ENCODE data around the gene STAT1. TPM values are rescaled to one million over a fixed set of nuclear protein-coding genes. Genes with fewer than 3 reads are reported as not detected.

The STAT1 gene
- total and polyA plus RNA-seq, 9 of the 15 experiments (the other 6 are each of a cell fraction or from before 2014, with no cell fraction given) = 8.7 to 34.4 (median 26.8) TPM

DNA sequence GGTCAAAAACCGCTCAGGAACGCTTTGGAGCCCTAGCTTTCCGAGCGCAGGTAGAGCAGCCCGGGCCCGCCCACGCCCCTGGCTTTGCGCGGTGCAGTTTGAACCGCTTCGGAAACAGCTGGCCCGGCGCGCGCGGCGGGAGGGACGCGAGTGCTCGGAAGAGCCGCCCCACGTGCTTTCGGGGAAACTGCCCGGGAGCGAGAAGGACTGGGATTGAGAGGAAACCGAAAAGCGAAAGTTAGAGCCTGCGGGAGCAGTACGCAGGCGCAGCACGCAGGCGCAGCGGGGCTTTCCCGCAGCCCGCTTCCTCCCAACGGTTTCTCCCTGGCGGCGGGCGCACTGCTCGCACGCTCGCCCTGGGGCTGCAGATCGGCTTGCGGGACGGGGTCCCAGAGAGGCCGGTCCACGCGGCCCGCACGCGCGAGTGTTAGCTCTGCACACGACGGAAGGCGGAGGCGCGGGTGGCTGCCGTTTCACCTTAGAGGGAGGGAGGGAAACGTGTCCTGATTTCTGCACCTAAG, 6.3 kb upstream of the STAT1 start (continued):
- TF ChIP-seq L3MBTL2 (IDR thresholded peaks at IDR 0.05) = peak; percentile 93
- no peak; a peak in 1 of 4 replicates for TF ChIP-seq FOXA3 (CRISPR knock-in tag; conservative IDR thresholded peaks at IDR 0.05 in 1 of 2, IDR thresholded peaks at IDR 0.05 in 1 of 2)
- TF ChIP-seq EGR1 (conservative IDR thresholded peaks at IDR 0.05) = peak; percentile 98
- TF ChIP-seq, protein P1, sequence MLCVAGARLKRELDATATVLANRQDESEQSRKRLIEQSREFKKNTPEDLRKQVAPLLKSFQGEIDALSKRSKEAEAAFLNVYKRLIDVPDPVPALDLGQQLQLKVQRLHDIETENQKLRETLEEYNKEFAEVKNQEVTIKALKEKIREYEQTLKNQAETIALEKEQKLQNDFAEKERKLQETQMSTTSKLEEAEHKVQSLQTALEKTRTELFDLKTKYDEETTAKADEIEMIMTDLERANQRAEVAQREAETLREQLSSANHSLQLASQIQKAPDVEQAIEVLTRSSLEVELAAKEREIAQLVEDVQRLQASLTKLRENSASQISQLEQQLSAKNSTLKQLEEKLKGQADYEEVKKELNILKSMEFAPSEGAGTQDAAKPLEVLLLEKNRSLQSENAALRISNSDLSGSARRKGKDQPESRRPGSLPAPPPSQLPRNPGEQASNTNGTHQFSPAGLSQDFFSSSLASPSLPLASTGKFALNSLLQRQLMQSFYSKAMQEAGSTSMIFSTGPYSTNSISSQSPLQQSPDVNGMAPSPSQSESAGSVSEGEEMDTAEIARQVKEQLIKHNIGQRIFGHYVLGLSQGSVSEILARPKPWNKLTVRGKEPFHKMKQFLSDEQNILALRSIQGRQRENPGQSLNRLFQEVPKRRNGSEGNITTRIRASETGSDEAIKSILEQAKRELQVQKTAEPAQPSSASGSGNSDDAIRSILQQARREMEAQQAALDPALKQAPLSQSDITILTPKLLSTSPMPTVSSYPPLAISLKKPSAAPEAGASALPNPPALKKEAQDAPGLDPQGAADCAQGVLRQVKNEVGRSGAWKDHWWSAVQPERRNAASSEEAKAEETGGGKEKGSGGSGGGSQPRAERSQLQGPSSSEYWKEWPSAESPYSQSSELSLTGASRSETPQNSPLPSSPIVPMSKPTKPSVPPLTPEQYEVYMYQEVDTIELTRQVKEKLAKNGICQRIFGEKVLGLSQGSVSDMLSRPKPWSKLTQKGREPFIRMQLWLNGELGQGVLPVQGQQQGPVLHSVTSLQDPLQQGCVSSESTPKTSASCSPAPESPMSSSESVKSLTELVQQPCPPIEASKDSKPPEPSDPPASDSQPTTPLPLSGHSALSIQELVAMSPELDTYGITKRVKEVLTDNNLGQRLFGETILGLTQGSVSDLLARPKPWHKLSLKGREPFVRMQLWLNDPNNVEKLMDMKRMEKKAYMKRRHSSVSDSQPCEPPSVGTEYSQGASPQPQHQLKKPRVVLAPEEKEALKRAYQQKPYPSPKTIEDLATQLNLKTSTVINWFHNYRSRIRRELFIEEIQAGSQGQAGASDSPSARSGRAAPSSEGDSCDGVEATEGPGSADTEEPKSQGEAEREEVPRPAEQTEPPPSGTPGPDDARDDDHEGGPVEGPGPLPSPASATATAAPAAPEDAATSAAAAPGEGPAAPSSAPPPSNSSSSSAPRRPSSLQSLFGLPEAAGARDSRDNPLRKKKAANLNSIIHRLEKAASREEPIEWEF (CRISPR knock-in tag; IDR thresholded peaks at IDR 0.05) = 0 out of 2 replicates have a peak, but pooled peaks have one; percentile 50
- TF ChIP-seq, protein P2, sequence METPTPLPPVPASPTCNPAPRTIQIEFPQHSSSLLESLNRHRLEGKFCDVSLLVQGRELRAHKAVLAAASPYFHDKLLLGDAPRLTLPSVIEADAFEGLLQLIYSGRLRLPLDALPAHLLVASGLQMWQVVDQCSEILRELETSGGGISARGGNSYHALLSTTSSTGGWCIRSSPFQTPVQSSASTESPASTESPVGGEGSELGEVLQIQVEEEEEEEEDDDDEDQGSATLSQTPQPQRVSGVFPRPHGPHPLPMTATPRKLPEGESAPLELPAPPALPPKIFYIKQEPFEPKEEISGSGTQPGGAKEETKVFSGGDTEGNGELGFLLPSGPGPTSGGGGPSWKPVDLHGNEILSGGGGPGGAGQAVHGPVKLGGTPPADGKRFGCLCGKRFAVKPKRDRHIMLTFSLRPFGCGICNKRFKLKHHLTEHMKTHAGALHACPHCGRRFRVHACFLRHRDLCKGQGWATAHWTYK (CRISPR knock-in tag; IDR thresholded peaks at IDR 0.05) = 0 out of 2 replicates have a peak, but pooled peaks have one; percentile 30
- TF ChIP-seq ZC3H11A (IDR thresholded peaks at IDR 0.05; ENCODE audit: low read depth, low read length) = 0 out of 2 replicates have a peak, but pooled peaks have one; percentile 47
- TF ChIP-seq, protein P3, sequence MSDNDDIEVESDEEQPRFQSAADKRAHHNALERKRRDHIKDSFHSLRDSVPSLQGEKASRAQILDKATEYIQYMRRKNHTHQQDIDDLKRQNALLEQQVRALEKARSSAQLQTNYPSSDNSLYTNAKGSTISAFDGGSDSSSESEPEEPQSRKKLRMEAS (CRISPR knock-in tag; IDR thresholded peaks at IDR 0.05) = peak; percentile 98
- peak in 1 of 2 experiments; percentile 86; a peak in 1 of 3 replicates for TF ChIP-seq CBX3 (IDR thresholded peaks at IDR 0.05; ENCODE audit: borderline replicate concordance in 1 of 2, low read length in 2 of 2)
- TF ChIP-seq, protein P4, sequence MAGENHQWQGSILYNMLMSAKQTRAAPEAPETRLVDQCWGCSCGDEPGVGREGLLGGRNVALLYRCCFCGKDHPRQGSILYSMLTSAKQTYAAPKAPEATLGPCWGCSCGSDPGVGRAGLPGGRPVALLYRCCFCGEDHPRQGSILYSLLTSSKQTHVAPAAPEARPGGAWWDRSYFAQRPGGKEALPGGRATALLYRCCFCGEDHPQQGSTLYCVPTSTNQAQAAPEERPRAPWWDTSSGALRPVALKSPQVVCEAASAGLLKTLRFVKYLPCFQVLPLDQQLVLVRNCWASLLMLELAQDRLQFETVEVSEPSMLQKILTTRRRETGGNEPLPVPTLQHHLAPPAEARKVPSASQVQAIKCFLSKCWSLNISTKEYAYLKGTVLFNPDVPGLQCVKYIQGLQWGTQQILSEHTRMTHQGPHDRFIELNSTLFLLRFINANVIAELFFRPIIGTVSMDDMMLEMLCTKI (IDR thresholded peaks at IDR 0.05; ENCODE audit: partially characterized antibody) = no peak
- TF ChIP-seq HDAC2 (IDR thresholded peaks at IDR 0.05) = peak; percentile 40; the same call in 1 of the 2 replicates
- TF ChIP-seq, protein P5, sequence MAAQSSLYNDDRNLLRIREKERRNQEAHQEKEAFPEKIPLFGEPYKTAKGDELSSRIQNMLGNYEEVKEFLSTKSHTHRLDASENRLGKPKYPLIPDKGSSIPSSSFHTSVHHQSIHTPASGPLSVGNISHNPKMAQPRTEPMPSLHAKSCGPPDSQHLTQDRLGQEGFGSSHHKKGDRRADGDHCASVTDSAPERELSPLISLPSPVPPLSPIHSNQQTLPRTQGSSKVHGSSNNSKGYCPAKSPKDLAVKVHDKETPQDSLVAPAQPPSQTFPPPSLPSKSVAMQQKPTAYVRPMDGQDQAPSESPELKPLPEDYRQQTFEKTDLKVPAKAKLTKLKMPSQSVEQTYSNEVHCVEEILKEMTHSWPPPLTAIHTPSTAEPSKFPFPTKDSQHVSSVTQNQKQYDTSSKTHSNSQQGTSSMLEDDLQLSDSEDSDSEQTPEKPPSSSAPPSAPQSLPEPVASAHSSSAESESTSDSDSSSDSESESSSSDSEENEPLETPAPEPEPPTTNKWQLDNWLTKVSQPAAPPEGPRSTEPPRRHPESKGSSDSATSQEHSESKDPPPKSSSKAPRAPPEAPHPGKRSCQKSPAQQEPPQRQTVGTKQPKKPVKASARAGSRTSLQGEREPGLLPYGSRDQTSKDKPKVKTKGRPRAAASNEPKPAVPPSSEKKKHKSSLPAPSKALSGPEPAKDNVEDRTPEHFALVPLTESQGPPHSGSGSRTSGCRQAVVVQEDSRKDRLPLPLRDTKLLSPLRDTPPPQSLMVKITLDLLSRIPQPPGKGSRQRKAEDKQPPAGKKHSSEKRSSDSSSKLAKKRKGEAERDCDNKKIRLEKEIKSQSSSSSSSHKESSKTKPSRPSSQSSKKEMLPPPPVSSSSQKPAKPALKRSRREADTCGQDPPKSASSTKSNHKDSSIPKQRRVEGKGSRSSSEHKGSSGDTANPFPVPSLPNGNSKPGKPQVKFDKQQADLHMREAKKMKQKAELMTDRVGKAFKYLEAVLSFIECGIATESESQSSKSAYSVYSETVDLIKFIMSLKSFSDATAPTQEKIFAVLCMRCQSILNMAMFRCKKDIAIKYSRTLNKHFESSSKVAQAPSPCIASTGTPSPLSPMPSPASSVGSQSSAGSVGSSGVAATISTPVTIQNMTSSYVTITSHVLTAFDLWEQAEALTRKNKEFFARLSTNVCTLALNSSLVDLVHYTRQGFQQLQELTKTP (IDR thresholded peaks at IDR 0.05; ENCODE audit: low read depth in 1 of 2, partially characterized antibody in 2 of 2) = no peak
- TF ChIP-seq, protein P6, sequence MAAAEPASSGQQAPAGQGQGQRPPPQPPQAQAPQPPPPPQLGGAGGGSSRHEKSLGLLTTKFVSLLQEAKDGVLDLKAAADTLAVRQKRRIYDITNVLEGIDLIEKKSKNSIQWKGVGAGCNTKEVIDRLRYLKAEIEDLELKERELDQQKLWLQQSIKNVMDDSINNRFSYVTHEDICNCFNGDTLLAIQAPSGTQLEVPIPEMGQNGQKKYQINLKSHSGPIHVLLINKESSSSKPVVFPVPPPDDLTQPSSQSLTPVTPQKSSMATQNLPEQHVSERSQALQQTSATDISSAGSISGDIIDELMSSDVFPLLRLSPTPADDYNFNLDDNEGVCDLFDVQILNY (CRISPR knock-in tag; IDR thresholded peaks at IDR 0.05) = peak; percentile 80
- TF ChIP-seq BHLHE40 (IDR thresholded peaks at IDR 0.05; ENCODE audit: low read length) = peak; percentile 96

All from K562 (cell line).